OCI-LY3 (cell line): ENCODE measurements around the gene GCNT3.

Source experiments
- H2AFZ ChIP-seq: fragments of 200-600, 300-600 bp; shearing (Covaris generic); 2 replicates; pipeline ENCODE4 v1.6.0; 2014; ENCODE audit warnings: antibody characterized with exemption, low read depth, low read length
- H3K27ac ChIP-seq: fragments of 200-600, 300-600 bp; sonication (generic); 2 replicates; pipeline ENCODE4 v1.5.1; 2014; ENCODE audit warnings: mild to moderate bottlenecking, low read length, moderate library complexity, mixed read lengths
- H3K27me3 ChIP-seq: fragments of 200-600, 300-600 bp; sonication (generic); 2 replicates; pipeline ENCODE4 v1.6.1; 2014; ENCODE audit warnings: low read depth, low read length, mixed read lengths
- H3K36me3 ChIP-seq: fragments of 200-600, 300-600 bp; sonication (generic); replicated peaks from 2 replicates; pipeline ENCODE3; 2014; ENCODE audit warnings: low read depth, low read length, mixed read lengths
- H3K4me1 ChIP-seq: fragments of 300-600, 200-600 bp; sonication (generic); 2 replicates; pipeline ENCODE4 v1.6.1; 2014; ENCODE audit warnings: low read length, mixed read lengths
- H3K4me2 ChIP-seq: fragments of 200-600, 300-600 bp; sonication (generic); 2 replicates; pipeline ENCODE4 v1.6.1; 2014; ENCODE audit warnings: low read length, mixed read lengths
- H3K4me3 ChIP-seq: fragments of 300-600, 200-600 bp; sonication (generic); 2 replicates; pipeline ENCODE4 v1.5.1; 2014; ENCODE audit warnings: antibody characterized with exemption, mild to moderate bottlenecking, low read length, moderate library complexity
- H3K79me2 ChIP-seq: fragments of 300-600, 200-600 bp; shearing (Covaris generic); 2 replicates; pipeline ENCODE4 v1.6.1; 2014; ENCODE audit warnings: mild to moderate bottlenecking, low read length, mixed read lengths
- H3K9ac ChIP-seq: fragments of 300-600, 200-600 bp; shearing (Covaris generic); 2 replicates; pipeline ENCODE4 v1.6.0; 2014; ENCODE audit warnings: mild to moderate bottlenecking, low read length, moderate library complexity
- H3K9me3 ChIP-seq: fragments of 200-600, 300-600 bp; shearing (Covaris generic); 2 replicates; pipeline ENCODE4 v1.6.1; 2014; ENCODE audit warnings: low read length, mixed read lengths; ENCODE audit not compliant: insufficient read depth
- H4K20me1 ChIP-seq: fragments of 200-600, 300-600 bp; sonication (generic); 2 replicates; pipeline ENCODE4 v1.6.1; 2016; ENCODE audit warnings: low read length, mixed read lengths; ENCODE audit not compliant: insufficient read depth
- CTCF ChIP-seq: fragments of 200-600, 300-600 bp; sonication (generic); IDR thresholded peaks from 2 replicates; pipeline ENCODE4 v1.5.1; 2014; ENCODE audit warnings: antibody characterized with exemption, low read length, low read depth
- EZH2phosphoT487 ChIP-seq: fragments of 200-600 bp; shearing (Covaris generic); IDR thresholded peaks from 2 replicates; pipeline ENCODE4 v1.6.1; 2018; ENCODE audit warnings: antibody characterized with exemption, mixed run types, low read depth

GCNT3 gene

GRCh38 chr15:59569477-59569876, 42.1 kb upstream of the GCNT3 start:
- TF ChIP-seq CTCF, result no peak
- no peak for TF ChIP-seq EZH2phosphoT487
- H3K27me3 ChIP-seq, result no peaks in the 10 kb centered on the region
- peak overlapping the region; percentile 66 for H2AFZ ChIP-seq
- peak overlapping the region; percentile 45 for H3K27ac ChIP-seq
- H4K20me1 ChIP-seq, result no peaks in the 10 kb centered on the region
- H3K4me3 ChIP-seq, result peak overlapping the region; percentile 9; the same call in 1 of the 2 replicates
- H3K79me2 ChIP-seq, result no peaks in the 10 kb centered on the region
- H3K9me3 ChIP-seq, result no peaks in the 10 kb centered on the region
- H3K4me2 ChIP-seq, result peak overlapping the region; percentile 59
- peak overlapping the region; percentile 36; the same call in 1 of the 2 replicates for H3K9ac ChIP-seq
- peaks cover 36% of the 10 kb centered on the region for H3K4me1 ChIP-seq
- no peaks in the 10 kb centered on the region for H3K36me3 ChIP-seq

- H3K4me2 ChIP-seq, result peak overlapping the region; percentile 59
Observed at GRCh38 chr15:59570315-59570714, 41.3 kb upstream of the GCNT3 start.

GRCh38 chr15:59571606-59572005, 40.0 kb upstream of the GCNT3 start:
- Histone ChIP-seq H3K9ac (no peak overlapping the region), H3K4me2 (no peak overlapping the region), H3K79me2 (no peaks in the 10 kb centered on the region), H4K20me1 (no peaks in the 10 kb centered on the region), H3K4me3 (no peak overlapping the region), H3K4me1 (peaks cover 32% of the 10 kb centered on the region), H3K27me3 (no peaks in the 10 kb centered on the region), H3K36me3 (no peaks in the 10 kb centered on the region), H3K9me3 (no peaks in the 10 kb centered on the region), H3K27ac (no peak overlapping the region), H2AFZ (no peak overlapping the region)
- TF ChIP-seq EZH2phosphoT487 (no peak), CTCF (no peak)

More at GRCh38 chr15:59570315-59570714, 41.3 kb upstream of the GCNT3 start:
- peak overlapping the region; percentile 66; the same call in 1 of the 2 replicates for H2AFZ ChIP-seq
- peak overlapping the region; percentile 5; the same call in 1 of the 2 replicates for H3K4me3 ChIP-seq
- no peaks in the 10 kb centered on the region for H4K20me1 ChIP-seq
- TF ChIP-seq CTCF, result no peak
- H3K9me3 ChIP-seq, result no peaks in the 10 kb centered on the region
- peak overlapping the region; percentile 11; the same call in 1 of the 2 replicates for H3K9ac ChIP-seq
- H3K36me3 ChIP-seq, result no peaks in the 10 kb centered on the region
- peak overlapping the region; percentile 45 for H3K27ac ChIP-seq
- peaks cover 36% of the 10 kb centered on the region for H3K4me1 ChIP-seq
- H3K27me3 ChIP-seq, result no peaks in the 10 kb centered on the region
- no peaks in the 10 kb centered on the region for H3K79me2 ChIP-seq

- no peaks in the 10 kb centered on the region for H4K20me1 ChIP-seq
- H3K27me3 ChIP-seq, result no peaks in the 10 kb centered on the region
- no peaks in the 10 kb centered on the region for H3K9me3 ChIP-seq
- no peak overlapping the region for H3K4me3 ChIP-seq
- H3K79me2 ChIP-seq, result no peaks in the 10 kb centered on the region
- H3K4me1 ChIP-seq, result no peaks in the 10 kb centered on the region
- no peaks in the 10 kb centered on the region for H3K36me3 ChIP-seq
- no peak overlapping the region for H3K27ac ChIP-seq
- TF ChIP-seq EZH2phosphoT487 (no peak), CTCF (no peak)
- no peak overlapping the region for H3K9ac ChIP-seq
- no peak overlapping the region for H3K4me2 ChIP-seq
- H2AFZ ChIP-seq, result no peak overlapping the region
Observed at GRCh38 chr15:59583088-59583487, 28.5 kb upstream of the GCNT3 start.
